Activated T-helper 1 cell treated with Interleukin-2 at 50 U/mL for 16 hours (primary cell): Measurements from ENCODE around the gene TAS2R7.
"Not testable (repeated sequence)": the region's sequence is repeated elsewhere in the genome, so short reads cannot be mapped to it uniquely, and the experiment has no call there.

ENCODE experiments used
- DNase-seq: peaks from one replicate; pipeline ENCODE4 v3.0.0-alpha.2; 2020; ENCODE audit warnings: low read depth

Gene TAS2R7, protein sequence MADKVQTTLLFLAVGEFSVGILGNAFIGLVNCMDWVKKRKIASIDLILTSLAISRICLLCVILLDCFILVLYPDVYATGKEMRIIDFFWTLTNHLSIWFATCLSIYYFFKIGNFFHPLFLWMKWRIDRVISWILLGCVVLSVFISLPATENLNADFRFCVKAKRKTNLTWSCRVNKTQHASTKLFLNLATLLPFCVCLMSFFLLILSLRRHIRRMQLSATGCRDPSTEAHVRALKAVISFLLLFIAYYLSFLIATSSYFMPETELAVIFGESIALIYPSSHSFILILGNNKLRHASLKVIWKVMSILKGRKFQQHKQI

DNA sequence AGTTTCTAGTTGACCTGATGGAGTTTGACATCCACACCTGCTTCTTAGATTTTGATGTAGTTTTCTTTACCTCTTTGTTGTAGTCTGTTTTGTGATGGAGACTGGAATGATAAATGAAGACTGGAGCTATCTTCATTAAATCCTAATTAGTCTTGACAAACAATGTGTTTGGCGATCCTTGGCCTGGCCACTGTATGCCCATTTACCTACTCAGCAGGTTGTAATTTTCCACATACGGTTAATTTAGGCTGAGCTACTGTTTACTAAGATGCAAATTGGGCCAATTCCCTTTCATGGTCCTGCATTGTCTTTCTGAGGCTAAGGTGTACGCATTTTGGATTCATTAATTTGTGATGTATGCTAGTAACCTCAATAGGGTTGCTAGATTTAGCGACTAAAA lies at the start of gene TAS2R7:
Gene TAS2R7 (minus strand): TSS at position 41 of the 400 bp plus-strand sequence. CDS start 57 bp downstream, outside the sequence.
- no peak for DNase-seq

DNA sequence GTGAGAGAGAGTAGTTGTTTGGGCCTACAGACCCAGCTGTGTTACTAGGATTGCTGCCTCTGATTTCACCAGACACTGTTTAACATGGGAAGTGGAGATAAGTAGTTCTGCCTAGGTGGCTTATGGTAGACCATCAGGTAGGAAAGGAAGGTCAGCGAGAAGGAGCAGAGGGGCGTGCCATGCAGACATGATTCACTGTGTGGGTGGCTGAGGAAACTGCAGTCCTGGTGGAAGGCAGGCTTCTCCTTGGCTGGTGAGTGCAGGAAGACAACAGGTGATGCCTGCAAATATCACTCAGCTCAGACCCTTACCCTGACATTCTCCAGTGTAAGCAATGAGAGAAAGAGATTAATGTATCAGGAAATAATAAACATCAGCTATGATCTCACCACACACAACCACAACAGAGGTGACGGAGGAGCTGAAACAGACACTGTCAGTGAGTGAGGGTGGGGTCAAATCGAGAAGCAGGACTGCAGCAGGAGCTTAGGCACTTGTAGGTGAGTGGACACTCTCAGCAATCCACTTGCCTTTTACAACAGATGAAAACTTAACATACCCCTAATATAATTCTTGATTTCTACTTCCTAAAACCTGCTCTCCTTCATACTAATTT lies 48.9 kb upstream of the TAS2R7 start:
- no peak for DNase-seq

- DNase-seq = no peak
Measured at GRCh38 chr12:10849425-10849878, 47.0 kb upstream of the TAS2R7 start, which contains the start of gene PRR4. PRR4 (minus strand) TSS chr12:10849475; CDS start chr12:10849437, 38 bp downstream.

GRCh38 chr12:10847744-10848143 lies 45.3 kb upstream of the TAS2R7 start:
- DNase-seq = no peak

- DNase-seq = no peak
Measured at GRCh38 chr12:10842862-10843261, 40.4 kb upstream of the TAS2R7 start.

- no peak for DNase-seq
Measured at GRCh38 chr12:10838461-10838860, 36.0 kb upstream of the TAS2R7 start.

DNA sequence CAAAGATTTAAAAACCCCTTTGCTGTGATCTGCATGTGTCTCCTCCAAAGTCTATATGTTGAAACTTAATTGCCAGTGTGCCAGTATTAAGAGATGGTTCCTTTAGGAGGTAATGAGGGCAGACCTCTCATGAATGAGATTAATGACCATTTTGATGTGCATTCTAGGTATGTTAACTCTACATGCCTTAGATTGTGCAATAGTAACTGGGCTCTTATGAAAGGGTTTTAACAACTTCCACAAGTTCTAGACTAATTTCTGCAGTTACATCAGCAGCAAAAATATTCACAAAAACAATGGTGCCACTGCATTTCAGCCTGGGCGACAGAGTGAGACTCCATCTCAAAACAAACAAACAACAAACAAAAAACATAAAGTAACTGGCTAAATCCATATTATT lies 27.6 kb upstream of the TAS2R7 start:
- no peak for DNase-seq

GRCh38 chr12:10826258-10826657 lies 23.8 kb upstream of the TAS2R7 start, which contains the start of gene TAS2R10:
TAS2R10 (minus strand) TSS chr12:10826358; CDS start chr12:10826269, 89 bp downstream.
- no peak for DNase-seq

DNA sequence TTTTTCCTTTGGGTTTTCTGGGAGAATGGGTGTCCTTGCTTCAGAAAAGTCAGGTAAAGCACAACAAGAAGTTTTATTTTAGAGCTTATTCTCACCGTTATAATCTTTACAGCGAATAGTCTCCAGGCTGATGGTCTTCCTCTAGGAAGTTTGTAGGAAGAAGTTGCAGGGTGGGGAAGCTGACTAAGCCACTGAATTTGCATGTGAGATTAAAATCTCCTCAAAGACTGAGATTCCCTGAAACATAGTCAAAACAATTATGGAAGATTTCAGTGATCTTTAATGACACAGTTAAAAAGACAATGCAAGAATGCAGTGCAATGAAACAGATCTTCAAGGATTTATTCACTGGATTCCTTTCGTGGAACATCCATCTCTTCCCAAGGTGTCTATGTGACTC lies 22.5 kb upstream of the TAS2R7 start:
- no peak for DNase-seq

DNA sequence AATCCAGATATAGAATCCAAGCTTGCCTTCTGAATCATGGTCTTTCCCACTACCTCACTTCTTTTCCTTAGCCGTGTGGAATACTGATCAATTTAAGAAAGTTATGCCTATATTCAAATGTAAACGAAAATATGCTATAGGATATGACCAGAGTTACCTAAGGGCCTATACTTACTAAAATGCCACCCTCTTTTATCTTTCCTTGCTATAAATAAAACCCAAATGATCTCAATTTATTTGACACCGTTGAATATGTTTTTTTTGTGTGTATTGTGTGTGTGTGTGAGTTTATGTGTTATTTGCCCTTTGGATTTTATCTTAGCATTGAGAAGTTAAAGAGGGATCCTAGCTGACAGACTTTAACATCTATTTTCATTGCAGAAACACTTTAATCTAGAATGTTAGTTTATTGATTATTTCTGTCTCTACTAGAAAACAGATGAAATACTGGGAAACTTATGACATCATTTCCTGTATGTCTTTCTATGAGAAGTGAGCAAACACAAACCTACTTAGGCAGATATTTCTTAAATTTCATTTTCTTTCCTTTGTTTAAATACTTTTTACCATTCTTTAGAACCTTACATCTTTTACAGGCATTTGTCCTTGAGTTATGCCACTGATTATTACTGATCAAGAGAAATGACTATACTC lies 9.6 kb upstream of the TAS2R7 start:
- no peak for DNase-seq

- no peak for DNase-seq
Measured at GRCh38 chr12:10810068-10810467, 7.6 kb upstream of the TAS2R7 start, which contains the start of gene TAS2R9. TAS2R9 (minus strand) TSS chr12:10810168; CDS start chr12:10810075, 93 bp downstream.

DNA sequence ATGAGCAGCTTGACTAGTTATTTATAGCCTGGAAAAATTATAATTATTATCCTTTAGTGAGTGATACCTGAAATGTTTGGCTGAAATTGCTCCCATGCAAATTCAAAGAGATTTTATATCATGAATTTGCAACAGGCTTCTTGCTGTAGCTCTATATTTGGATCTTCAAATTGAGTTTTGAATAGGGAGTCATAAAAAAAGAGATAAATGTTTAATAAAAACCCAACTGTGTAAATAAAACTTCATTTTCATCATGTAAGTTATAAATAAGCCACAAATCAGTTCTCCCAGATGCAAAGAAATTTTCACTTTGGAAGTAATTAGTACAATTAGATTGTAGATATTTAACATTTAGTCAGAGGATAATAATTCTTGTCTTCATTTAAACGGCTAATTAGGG lies 4.8 kb upstream of the TAS2R7 start, which contains the start of gene TAS2R8:
Gene TAS2R8 (minus strand): TSS at position 101 of the 400 bp plus-strand sequence. CDS start 306 bp downstream, outside the sequence.
- no peak for DNase-seq

DNA sequence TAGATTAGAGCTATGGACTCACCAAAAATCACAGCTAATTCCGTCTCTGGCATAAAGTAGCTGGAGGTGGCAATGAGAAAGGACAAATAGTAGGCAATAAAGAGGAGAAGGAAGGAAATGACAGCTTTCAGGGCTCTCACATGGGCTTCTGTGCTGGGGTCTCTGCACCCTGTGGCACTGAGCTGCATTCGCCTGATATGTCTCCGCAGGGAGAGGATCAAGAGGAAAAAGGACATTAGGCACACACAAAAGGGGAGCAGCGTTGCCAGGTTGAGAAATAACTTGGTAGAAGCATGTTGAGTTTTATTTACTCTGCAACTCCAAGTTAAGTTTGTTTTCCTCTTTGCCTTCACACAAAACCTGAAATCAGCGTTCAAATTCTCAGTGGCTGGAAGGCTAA lies 686 bp downstream of the TAS2R7 start:
- no peak for DNase-seq

DNA sequence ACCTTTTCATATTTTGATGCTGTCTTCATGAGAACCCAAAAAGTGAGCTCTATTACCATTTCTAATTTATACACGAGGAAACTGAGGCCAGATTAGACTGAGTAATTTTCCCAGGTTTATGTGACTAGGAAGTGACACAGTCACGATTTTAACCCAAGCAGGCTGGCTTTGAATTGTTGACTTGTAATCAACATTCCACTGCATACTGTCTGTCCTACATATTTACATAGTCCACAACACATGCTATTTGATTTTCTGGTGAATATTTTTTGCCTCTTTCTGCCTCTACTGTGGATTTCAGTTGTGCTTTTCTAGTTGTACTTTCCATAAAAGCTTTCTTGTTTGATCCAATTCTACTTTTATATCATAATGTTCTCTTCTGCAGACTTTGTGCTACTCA lies 8.2 kb downstream of the TAS2R7 start:
- DNase-seq = no peak

- DNase-seq = not testable (repeated sequence)
Measured at GRCh38 chr12:10791769-10792168, 10.7 kb downstream of the TAS2R7 start.

DNA sequence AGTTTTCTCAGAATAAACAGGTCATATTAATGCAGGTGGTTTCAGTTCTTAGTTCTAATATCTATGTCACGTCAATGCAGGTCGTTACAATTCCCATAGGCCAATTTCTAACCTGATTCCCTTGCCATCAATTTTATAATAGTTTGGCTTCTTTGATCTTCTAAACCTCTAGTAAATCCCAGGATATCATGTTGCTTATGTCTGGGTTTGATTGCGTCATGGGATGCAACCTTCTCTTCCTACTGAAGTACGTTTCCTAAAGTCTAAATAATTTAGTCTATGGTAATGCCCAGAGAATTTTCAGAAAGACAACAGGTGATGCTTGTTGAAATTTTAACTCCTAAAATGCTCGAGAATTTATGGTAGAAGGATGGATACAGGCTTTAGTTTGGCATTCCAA lies 19.2 kb downstream of the TAS2R7 start:
- no peak for DNase-seq

DNA sequence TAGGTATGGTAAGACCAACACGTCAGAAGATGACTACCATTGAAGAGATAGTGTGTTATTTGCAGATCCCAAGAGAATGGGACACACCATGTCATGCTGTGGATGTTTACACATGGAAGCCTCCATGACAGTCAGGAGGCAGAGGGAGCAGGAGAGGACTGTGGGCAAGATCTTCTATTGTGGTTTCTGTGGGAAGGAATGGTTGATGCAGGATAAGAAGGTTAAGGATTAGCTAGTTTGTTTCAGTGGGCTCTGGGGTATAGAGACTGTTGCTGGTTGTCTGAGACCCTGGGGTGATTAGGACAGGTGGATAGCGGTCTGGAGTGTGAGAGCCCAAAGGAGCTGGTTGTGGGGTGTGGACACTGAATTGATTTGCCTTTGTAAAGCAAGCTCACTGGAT lies 23.3 kb downstream of the TAS2R7 start:
- DNase-seq = no peak

DNA sequence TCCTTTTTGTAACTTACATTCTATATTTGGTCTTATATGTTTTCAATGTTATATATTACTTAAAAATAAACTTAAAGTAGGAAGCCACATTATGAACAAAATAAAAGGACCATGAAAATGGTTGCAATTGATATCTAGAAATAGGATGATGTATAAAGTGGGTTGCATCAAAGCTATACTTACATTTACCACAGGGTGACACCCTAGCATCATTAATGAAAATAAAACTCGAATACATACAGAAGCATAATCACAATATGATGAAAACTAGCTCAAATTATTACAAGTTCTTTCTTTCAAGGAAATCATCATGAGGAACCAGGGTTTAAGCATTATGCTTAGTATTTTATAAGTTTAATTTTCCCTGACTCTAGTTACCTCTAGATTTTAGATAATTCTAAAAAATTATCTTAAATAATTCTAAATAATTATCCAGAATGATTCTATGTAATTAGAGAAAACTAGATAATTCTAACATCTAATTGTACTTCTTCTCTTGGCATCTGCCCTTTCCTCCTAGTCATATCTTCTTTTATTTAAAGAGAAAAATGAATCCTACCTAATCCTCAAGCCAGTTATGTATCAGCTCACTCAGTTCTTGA lies 31.2 kb downstream of the TAS2R7 start:
- no peak for DNase-seq

GRCh38 chr12:10759657-10760056 lies 42.8 kb downstream of the TAS2R7 start:
- DNase-seq = no peak

GRCh38 chr12:10756194-10756593 lies 46.2 kb downstream of the TAS2R7 start:
- DNase-seq = no peak

DNA sequence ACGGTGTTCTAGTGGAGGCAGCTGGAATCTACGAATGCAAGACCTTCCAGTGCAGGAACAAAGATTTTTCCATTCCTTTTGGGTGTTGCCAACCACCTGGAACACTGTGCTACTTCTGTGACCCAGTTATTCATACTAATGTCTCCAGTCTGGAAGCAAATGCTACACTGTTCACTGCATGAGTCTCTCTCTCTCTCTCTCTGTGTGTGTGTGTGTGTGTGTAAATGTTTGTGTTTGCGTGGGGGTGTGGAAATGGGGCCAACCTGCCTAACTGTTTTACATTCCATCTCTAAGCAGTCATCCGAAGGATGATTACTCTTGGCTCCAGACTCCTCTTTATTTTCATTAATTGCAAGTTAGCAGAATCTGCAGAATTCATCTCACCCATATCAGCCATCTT lies 49.4 kb downstream of the TAS2R7 start:
- DNase-seq = no peak
